ENCODE measurements around the gene KIF3A.

- TF ChIP-seq CTCF (IDR thresholded peaks at IDR 0.05; ENCODE audit: poor library complexity, severe bottlenecking), result no peak
- TF ChIP-seq REST (IDR thresholded peaks at IDR 0.05; ENCODE audit: borderline replicate concordance), result no peak
- TF ChIP-seq EZH2 (IDR thresholded peaks at IDR 0.05; ENCODE audit: borderline replicate concordance, insufficient read depth, low read length, poor library complexity, severe bottlenecking), result no peak
- TF ChIP-seq RAD21 (conservative IDR thresholded peaks at IDR 0.05), result no peak
- no peak for TF ChIP-seq POLR2AphosphoS5 (IDR thresholded peaks at IDR 0.05)
- TF ChIP-seq MXI1 (conservative IDR thresholded peaks at IDR 0.05; ENCODE audit: poor library complexity, severe bottlenecking), result no peak
- no peak for TF ChIP-seq EP300 (conservative IDR thresholded peaks at IDR 0.05; ENCODE audit: poor library complexity, severe bottlenecking)
- TF ChIP-seq SMC3 (conservative IDR thresholded peaks at IDR 0.05; ENCODE audit: poor library complexity), result no peak
Measured at GRCh38 chr5:132659598-132660493, 77.5 kb downstream of the KIF3A start.

Measured in neural cell (in vitro differentiated cells).